Measurements from ENCODE around the gene SEPTIN12. TPM values are rescaled to one million over a fixed set of nuclear protein-coding genes. Genes with fewer than 3 reads are reported as not detected.

The SEPTIN12 gene
- total and polyA plus RNA-seq, 2 of the 8 experiments (the other 6 are each of a cell fraction or from before 2014, with no cell fraction given) = 0.24 TPM; not detected in 1

- Histone ChIP-seq H3K79me2 (ENCODE audit: control insufficient read depth in 1 of 2, insufficient read depth in 2 of 2, low read length in 2 of 2) (no peaks in the 10 kb centered on the region), H2BK120ac (replicated peaks; ENCODE audit: low read depth, low read length) (no peak overlapping the region), H2BK20ac (ENCODE audit: low read length) (no peak overlapping the region), H3K27ac (ENCODE audit: low read depth, low read length) (no peak overlapping the region), H4K20me1 (replicated peaks in 1 of 2; ENCODE audit: control insufficient read depth in 1 of 2, insufficient read depth in 2 of 2, low read length in 2 of 2) (no peaks in the 10 kb centered on the region), H2AK5ac (ENCODE audit: low read depth, low read length) (peak overlapping the region; percentile 75; the same call in 1 of the 2 replicates), H3K27me3 (replicated peaks in 1 of 4; ENCODE audit: control insufficient read depth in 3 of 4, extremely low read depth in 1 of 4, insufficient read depth in 3 of 4, low read length in 3 of 4) (no peaks in the 10 kb centered on the region), H3K14ac (ENCODE audit: insufficient read length) (no peak overlapping the region), H3K79me1 (ENCODE audit: low read depth, low read length) (no peaks in the 10 kb centered on the region), H4K91ac (replicated peaks; ENCODE audit: insufficient read length, low read length) (no peak overlapping the region), H3K23me2 (ENCODE audit: low read depth, low read length) (no peaks in the 10 kb centered on the region), H2AFZ (ENCODE audit: low read length) (no peak overlapping the region), H2BK12ac (ENCODE audit: low read depth, low read length) (0 out of 2 replicates have a peak overlapping the region, but pooled peaks have one; percentile 39), H3K56ac (replicated peaks; ENCODE audit: insufficient read length, low read depth, low read length) (no peak overlapping the region), H4K8ac (ENCODE audit: extremely low read depth, insufficient read depth, low read length) (peak overlapping the region; percentile 75; the same call in 1 of the 2 replicates), H3K9me3 (ENCODE audit: insufficient read depth in 2 of 2, low read depth in 1 of 2, low read length in 1 of 2) (no peaks in the 10 kb centered on the region), H3K4me1 (replicated peaks in 1 of 4; ENCODE audit: control insufficient read depth in 3 of 4, insufficient read depth in 4 of 4, low read length in 3 of 4) (peaks cover 4 to 9% (median 6%) of the 10 kb centered on the region in 4 experiments), H3K36me3 (ENCODE audit: control insufficient read depth in 2 of 4, insufficient read depth in 4 of 4, low read length in 3 of 4) (peaks cover 2 to 10% (median 6%) of the 10 kb centered on the region in 4 experiments; a peak in 5 of 8 replicates), H4K5ac (ENCODE audit: insufficient read length, low read depth, low read length) (no peak overlapping the region), H2BK5ac (ENCODE audit: low read depth, low read length) (no peak overlapping the region), H3K4me3 (ENCODE audit: extremely low read depth in 1 of 4, insufficient read depth in 2 of 4, low read depth in 3 of 4, low read length in 4 of 4) (no peak overlapping the region), H3K4me2 (ENCODE audit: insufficient read depth in 1 of 2, low read depth in 2 of 2, low read length in 2 of 2) (no peak overlapping the region), H3K9ac (replicated peaks in 1 of 4; ENCODE audit: extremely low read depth in 1 of 4, low read depth in 3 of 4, low read length in 3 of 4) (no peak overlapping the region), H3K23ac (ENCODE audit: insufficient read length) (no peak overlapping the region), H3K18ac (ENCODE audit: extremely low read depth, low read length) (no peak overlapping the region), H3K4ac (replicated peaks; ENCODE audit: insufficient read length, low read depth, low read length) (no peak overlapping the region), H2BK15ac (ENCODE audit: low read length) (no peak overlapping the region)
- DNase-seq (ENCODE audit: low read depth in 1 of 2, low spot score in 2 of 2) (no peak), FAIRE-seq (no peak)
- TF ChIP-seq ATF2 (IDR thresholded peaks at IDR 0.05; ENCODE audit: low read length) (no peak), BACH1 (IDR thresholded peaks at IDR 0.05; ENCODE audit: low read length) (no peak), BCL11A (IDR thresholded peaks at IDR 0.05; ENCODE audit: low read depth in 2 of 2, low read length in 2 of 2) (no peak), CHD2 (IDR thresholded peaks at IDR 0.05; ENCODE audit: low read length) (no peak), SP4 (IDR thresholded peaks at IDR 0.05; ENCODE audit: low read length) (no peak), NANOG (IDR thresholded peaks at IDR 0.05; ENCODE audit: insufficient read depth, low read depth, low read length, poor library complexity, severe bottlenecking) (no peak), GTF2F1 (IDR thresholded peaks at IDR 0.05; ENCODE audit: borderline replicate concordance, low read depth, low read length) (no peak), BRCA1 (IDR thresholded peaks at IDR 0.05; ENCODE audit: low read depth, low read length) (no peak)
- ChIA-PET CTCF (ENCODE audit: partially characterized antibody) (interaction anchor here (0.8 to 1.7 kb wide), 4 partner anchors 10 to 51 kb away, joined by 3 to 6 read pairs (median 3); no protein-coding TSS in a partner anchor), POLR2A (ENCODE audit: partially characterized antibody) (interaction anchor here (0.7 to 3.2 kb wide), 9 partner anchors 11 to 80 kb away, joined by 3 to 30 read pairs (median 4); partner anchors contain the start of genes ANKS3, DNAAF8 and SMIM22)
- WGBS, 2 experiments (ENCODE audit: extremely low coverage in 1 of 2, insufficient coverage in 1 of 2, insufficient read length in 1 of 2, insufficient replicate concordance in 2 of 2, low coverage in 1 of 2, low lambda C conversion rate in 2 of 2, missing lambda C conversion rate in 1 of 2) = 90% methylated on average over 14 of the region's 15 CpGs; no CpG with 5 or more reads in 1 of the 2 experiments
Measured at GRCh38 chr16:4746991-4747574, 41.1 kb downstream of the SEPTIN12 start.

Measured in H1 (cell line).